GM12878 (cell line): ENCODE data around the gene ARHGEF25. TPM values are rescaled to one million over a fixed set of nuclear protein-coding genes. Genes with fewer than 3 reads are reported as not detected.

Source experiments
- ATAC-seq: fragments of 200-7000 bp; cut with Tn5 transposase; 3 replicates; pipeline ENCODE4 v1.9.1; 2020; ENCODE audit warnings: mild to moderate bottlenecking, moderate library complexity
- BruUV-seq: library from RNA; stranded (reverse); fragments of 400-500 nt; replicated peaks from 2 replicates; lab custom pipeline; 2021; lab: Mats Ljungman, UMichigan
- CTCF ChIA-PET: fragments of 300-600 bp; sonication (Branson Sonifier 250); formaldehyde crosslinking; extraction: SDS; loops from one replicate; lab custom pipeline; 2021; ENCODE audit warnings: inconsistent platforms; lab: Yijun Ruan, JAX
- POLR2A ChIA-PET: fragments of 350-600 bp; formaldehyde crosslinking; extraction: SDS; loops from one replicate; lab custom pipeline; 2021; ENCODE audit warnings: inconsistent platforms; lab: Charles Lee
- RAD21 ChIA-PET: fragments of 300-600 bp; sonication (Branson Sonifier 250); formaldehyde crosslinking; loops from one replicate; lab custom pipeline; 2023; ENCODE audit warnings: antibody characterized with exemption; ENCODE audit not compliant: unreplicated experiment; lab: Charles Lee
- SMC1A ChIA-PET: fragments of 300-600 bp; sonication (Branson Sonifier 250); formaldehyde crosslinking; loops from one replicate; lab custom pipeline; 2023; ENCODE audit not compliant: unreplicated experiment, uncharacterized antibody; lab: Charles Lee
- DNase-seq: peaks from one replicate; pipeline ENCODE4 v3.0.0-alpha.2; 2011; ENCODE audit warnings: low read depth, low spot score
- FAIRE-seq: peaks from 3 replicates; lab custom pipeline; 2011; peaks lifted over from hg19 to GRCh38; lab: Jason Lieb, UNC
- H2AFZ ChIP-seq: 2 replicates; pipeline ENCODE4 v1.6.0; 2011; ENCODE audit warnings: low read depth, low read length, control low read depth; ENCODE audit not compliant: control insufficient read depth
- H3K27ac ChIP-seq: 2 replicates; pipeline ENCODE4 v1.5.1; 2011; ENCODE audit warnings: control low read depth; ENCODE audit not compliant: control insufficient read depth, insufficient read depth
- H3K27me3 ChIP-seq, 2 experiments: replicated peaks in 1 of 2; 2 replicates each; pipeline versions ENCODE4 v1.6.0 to v1.6.1; 2011; ENCODE audit warnings: low read length in 1 of 2; ENCODE audit not compliant: control insufficient read depth in 2 of 2, insufficient read depth in 2 of 2
- H3K36me3 ChIP-seq, 2 experiments: 2 replicates each; pipeline ENCODE4 v1.5.1; 2011; ENCODE audit warnings: low read length in 1 of 2; ENCODE audit not compliant: control insufficient read depth in 2 of 2, insufficient read depth in 2 of 2
- H3K4me1 ChIP-seq: 2 replicates; pipeline ENCODE4 v1.6.1; 2011; ENCODE audit warnings: mild to moderate bottlenecking, low read length, moderate library complexity, mixed read lengths; ENCODE audit not compliant: control insufficient read depth, insufficient read depth
- H3K4me2 ChIP-seq: 2 replicates; pipeline ENCODE4 v1.6.0; 2011; ENCODE audit warnings: control low read depth; ENCODE audit not compliant: control insufficient read depth, insufficient read depth
- H3K4me3 ChIP-seq: fragments of 200-600 bp; sonication (generic); 2 replicates; pipeline ENCODE4 v1.5.1; 2016
- H3K79me2 ChIP-seq: 2 replicates; pipeline ENCODE4 v1.6.0; 2011; ENCODE audit warnings: low read length; ENCODE audit not compliant: control insufficient read depth, insufficient read depth
- H3K9ac ChIP-seq: 2 replicates; pipeline ENCODE4 v1.8.0; 2011; ENCODE audit warnings: low read length, control low read depth, mixed read lengths; ENCODE audit not compliant: control insufficient read depth, insufficient read depth
- H3K9me3 ChIP-seq: replicated peaks from 3 replicates; pipeline ENCODE4 v1.5.1; 2011; ENCODE audit warnings: mild to moderate bottlenecking, low read length; ENCODE audit not compliant: control insufficient read depth, insufficient read depth
- H4K20me1 ChIP-seq: 2 replicates; pipeline ENCODE4 v1.6.0; 2011; ENCODE audit not compliant: control insufficient read depth, insufficient read depth
- ASH2L ChIP-seq: fragments of 300-600, 200-600 bp; sonication (generic); IDR thresholded peaks from 2 replicates; pipeline ENCODE4 v1.6.1; 2017; ENCODE audit warnings: low read depth, mild to moderate bottlenecking, borderline replicate concordance
- CREB1 ChIP-seq: IDR thresholded peaks from 2 replicates; pipeline ENCODE4 v1.6.1; 2012; ENCODE audit warnings: low read depth, mild to moderate bottlenecking, inconsistent platforms
- MYC ChIP-seq: IDR thresholded peaks from 2 replicates; pipeline ENCODE4 v1.6.1; 2011; ENCODE audit warnings: mild to moderate bottlenecking, low read length, moderate library complexity, inconsistent platforms; ENCODE audit not compliant: insufficient read depth, insufficient replicate concordance, insufficient read length, severe bottlenecking
- PAX8 ChIP-seq: fragments of 450-650 bp; IDR thresholded peaks from 2 replicates; pipeline ENCODE4 v1.6.1; 2017; ENCODE audit warnings: mild to moderate bottlenecking, moderate library complexity
- RAD21 ChIP-seq: IDR thresholded peaks from 2 replicates; pipeline ENCODE4 v1.6.1; 2011; ENCODE audit warnings: mild to moderate bottlenecking, low read depth, low read length, moderate library complexity; ENCODE audit not compliant: insufficient read depth
- RELA ChIP-seq: fragments of 450-650 bp; IDR thresholded peaks from 2 replicates; pipeline ENCODE4 v1.8.0; 2014; ENCODE audit warnings: borderline replicate concordance; ENCODE audit not compliant: partially characterized antibody
- TARDBP ChIP-seq: IDR thresholded peaks from 2 replicates; pipeline ENCODE4 v1.6.1; 2016; ENCODE audit warnings: borderline replicate concordance
- TBL1XR1 ChIP-seq: IDR thresholded peaks from 2 replicates; pipeline ENCODE4 v1.6.1; 2012; ENCODE audit warnings: low read depth, low read length, improper control_type of control experiment
- TCF12 ChIP-seq: IDR thresholded peaks from 2 replicates; pipeline ENCODE4 v1.6.1; 2011; ENCODE audit warnings: low read depth, mild to moderate bottlenecking, low read length
- WGBS: methylation state at CpG from one replicate; pipeline ENCODE4 v1.1.6; 2016; ENCODE audit warnings: low lambda C conversion rate; ENCODE audit not compliant: insufficient replicate concordance, insufficient coverage; ENCODE audit errors: missing lambda C conversion rate; 5-methylcytosine and 5-hydroxymethylcytosine counted together
- in situ Hi-C: fragments of 300-500 bp; cut with MboI; formaldehyde crosslinking; loops from 9 replicates; pipeline ENCODE4 v1.14.3; 2018; ENCODE audit warnings: mixed read lengths
- intact Hi-C: fragments of 100-400 bp; cut with micrococcal nuclease; formaldehyde crosslinking; loops from one replicate; pipeline ENCODE4 v1.14.2; 2022; ENCODE audit not compliant: unreplicated experiment
- polyA plus RNA-seq, 11 experiments: library from polyadenylated mRNA; depleted of rRNA in 4 of 11; unstranded in 6 of 11; stranded (reverse) in 5 of 11; fragments of >200 nt; fragmentation: Nextera tagmentation in 4 of 11; fragmentation: Illumina TruSeq in 1 of 11; extraction: Ambion mirVana in 4 of 11; extraction: Trizol in 1 of 11; gene quantifications; 1 replicate in 1 of 11; 2 replicates in 10 of 11; pipeline versions ENCODE4 v1.2.1 to v1.2.3, GENCODE V29; 2011 to 2016; ENCODE audit warnings: inconsistent platforms in 2 of 11, missing spikeins in 2 of 11, low read depth in 1 of 11
- total RNA-seq, 4 experiments: library from RNA; depleted of rRNA in 3 of 4; stranded (reverse); fragments of >200 nt in 3 of 4; fragmentation: Illumina TruSeq in 1 of 4; extraction: Trizol in 1 of 4; gene quantifications; 2 replicates each; pipeline versions ENCODE4 v1.2.1 to v1.2.3, GENCODE V29; 2013 to 2021

The ARHGEF25 gene
- total and polyA plus RNA-seq, 10 of the 15 experiments (the other 5 are each of a cell fraction or from before 2014, with no cell fraction given) = 0.08 to 4.5 (median 1.2) TPM; not detected in 3

GRCh38 chr12:57623385-57623784 is 12.2 kb downstream of the ARHGEF25 start:
- Histone ChIP-seq H3K4me3 (no peak overlapping the region), H3K27ac (no peak overlapping the region), H3K9me3 (no peaks in the 10 kb centered on the region), H4K20me1 (no peaks in the 10 kb centered on the region), H3K27me3 (peaks cover 33 to 35% of the 10 kb centered on the region in 2 experiments; a peak in 3 of 4 replicates), H3K79me2 (no peaks in the 10 kb centered on the region), H3K4me2 (no peak overlapping the region), H3K36me3 (no peaks in the 10 kb centered on the region), H3K9ac (no peak overlapping the region), H3K4me1 (peaks cover 6% of the 10 kb centered on the region), H2AFZ (no peak overlapping the region)
- no peak for ATAC-seq
- FAIRE-seq = no peak
- ChIA-PET CTCF (interaction anchor here (1.0 to 7.8 kb wide), 3 partner anchors 9 to 165 kb away, joined by 7 to 119 read pairs (median 12); no protein-coding TSS in a partner anchor), RAD21 (interaction anchor here (2.0 kb wide), 1 partner anchor 40 kb away, joined by 12 read pairs; no protein-coding TSS in a partner anchor), SMC1A (interaction anchor here (1.0 kb wide), 1 partner anchor 11 kb away, joined by 3 read pairs; no protein-coding TSS in a partner anchor), POLR2A (no interaction called here)
- no peak for DNase-seq
- in situ Hi-C loops (no loop called here), intact Hi-C loops (loop anchor here (5.0 kb wide), 1 partner anchor 166 kb away; the partner anchor contains the start of genes GLI1 and INHBE)
- BruUV-seq = no TSS peak
- 13% methylated on average over 2 of the region's 2 CpGs for WGBS
- TF ChIP-seq CREB1 = no peak
- TF ChIP-seq RELA = no peak
- TF ChIP-seq MYC = no peak
- no peak for TF ChIP-seq TARDBP
- no peak for TF ChIP-seq TCF12
- no peak for TF ChIP-seq TBL1XR1
- TF ChIP-seq ASH2L = no peak
- no peak for TF ChIP-seq PAX8
- no peak for TF ChIP-seq RAD21
